HEK293T (cell line): ENCODE measurements around the gene RGMB.

Experiments
- CTCF ChIA-PET: fragments of 350-600 bp; formaldehyde crosslinking; extraction: SDS; loops from one replicate; lab custom pipeline; 2021; ENCODE audit warnings: antibody characterized with exemption, inconsistent platforms; lab: Yijun Ruan, JAX
- POLR2A ChIA-PET: fragments of 350-600 bp; formaldehyde crosslinking; extraction: SDS; loops from one replicate; lab custom pipeline; 2020; ENCODE audit warnings: antibody characterized with exemption, inconsistent platforms; lab: Yijun Ruan, JAX
- DNase-seq: peaks from one replicate; pipeline ENCODE4 v3.0.0; 2012; ENCODE audit warnings: mixed read lengths; ENCODE audit errors: extremely low spot score
- ARNT ChIP-seq: fragments of 450-650 bp; IDR thresholded peaks from 2 replicates; pipeline ENCODE4 v1.6.1; 2017; ENCODE audit warnings: mild to moderate bottlenecking
- BHLHE40 ChIP-seq: fragments of 450-650 bp; IDR thresholded peaks from 2 replicates; pipeline ENCODE4 v1.6.1; 2016; ENCODE audit warnings: mild to moderate bottlenecking, moderate library complexity, borderline replicate concordance
- CTBP1 ChIP-seq: fragments of 450-650 bp; IDR thresholded peaks from 2 replicates; pipeline ENCODE4 v1.6.1; 2016; ENCODE audit warnings: borderline replicate concordance
- ELF4 ChIP-seq: fragments of 450-650 bp; IDR thresholded peaks from 2 replicates; pipeline ENCODE4 v1.6.1; 2017; ENCODE audit warnings: antibody characterized with exemption
- FOXA1 ChIP-seq: fragments of 450-650 bp; IDR thresholded peaks from 2 replicates; pipeline ENCODE4 v1.6.1; 2016; ENCODE audit warnings: mild to moderate bottlenecking
- FOXK2 ChIP-seq: fragments of 450-650 bp; IDR thresholded peaks from 2 replicates; pipeline ENCODE4 v1.6.1; 2016; ENCODE audit warnings: mild to moderate bottlenecking
- FOXM1 ChIP-seq: fragments of 450-650 bp; IDR thresholded peaks from 2 replicates; pipeline ENCODE4 v1.6.1; 2017; ENCODE audit warnings: mild to moderate bottlenecking, borderline replicate concordance
- HDGF ChIP-seq: fragments of 450-650 bp; IDR thresholded peaks from 2 replicates; pipeline ENCODE4 v1.6.1; 2017; ENCODE audit warnings: antibody characterized with exemption, borderline replicate concordance
- L3MBTL2 ChIP-seq: fragments of 450-650 bp; conservative IDR thresholded peaks from 2 replicates; pipeline ENCODE4 v1.6.1; 2016; ENCODE audit warnings: mild to moderate bottlenecking
- LEF1 ChIP-seq: fragments of 450-650 bp; IDR thresholded peaks from 2 replicates; pipeline ENCODE4 v1.6.1; 2017; ENCODE audit warnings: mild to moderate bottlenecking, borderline replicate concordance
- NFRKB ChIP-seq: fragments of 450-650 bp; IDR thresholded peaks from 2 replicates; pipeline ENCODE4 v1.6.1; 2016; ENCODE audit warnings: mild to moderate bottlenecking, moderate library complexity
- SP1 ChIP-seq: fragments of 450-650 bp; IDR thresholded peaks from 2 replicates; pipeline ENCODE4 v1.6.1; 2017
- SUZ12 ChIP-seq: fragments of 450-650 bp; IDR thresholded peaks from 2 replicates; pipeline ENCODE4 v1.6.1; 2016; ENCODE audit warnings: mild to moderate bottlenecking
- TARDBP ChIP-seq: fragments of 450-650 bp; IDR thresholded peaks from 2 replicates; pipeline ENCODE4 v1.6.1; 2016
- ZNF384 ChIP-seq: fragments of 450-650 bp; IDR thresholded peaks from 2 replicates; pipeline ENCODE4 v1.6.1; 2016
- TF ChIP-seq, protein P1 (sequence below): fragments of 450-650 bp; IDR thresholded peaks from 2 replicates; pipeline ENCODE4 v1.6.1; 2016

RGMB gene

DNA sequence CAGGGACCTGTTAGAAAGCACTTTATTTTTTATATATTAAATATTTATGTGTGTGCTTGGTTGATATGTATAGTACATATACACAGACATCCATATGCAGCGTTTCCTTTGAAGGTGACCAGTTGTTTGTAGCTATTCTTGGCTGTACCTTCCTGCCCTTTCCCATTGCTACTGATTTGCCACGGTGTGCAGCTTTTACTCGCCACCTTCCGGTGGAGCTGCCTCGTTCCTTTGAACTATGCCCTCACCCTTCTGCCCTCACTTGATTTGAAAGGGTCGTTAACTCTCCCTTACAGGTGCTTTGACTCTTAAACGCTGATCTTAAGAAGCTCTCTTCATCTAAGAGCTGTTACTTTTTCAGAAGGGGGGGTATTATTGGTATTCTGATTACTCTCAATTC is 20.5 kb downstream of the RGMB start:
- POLR2A ChIA-PET = no interaction called here
- CTCF ChIA-PET = interaction anchor here (4.6 kb wide), 1 partner anchor 24 kb away, joined by 56 read pairs; no protein-coding TSS in a partner anchor
- no peak for DNase-seq
- TF ChIP-seq FOXK2 (no peak), SP1 (no peak), ELF4 (no peak), ZNF384 (no peak), TARDBP (no peak), SUZ12 (no peak), FOXM1 (no peak), L3MBTL2 (no peak), HDGF (no peak), BHLHE40 (no peak), NFRKB (no peak), CTBP1 (no peak), FOXA1 (no peak), ARNT (no peak), LEF1 (no peak)
- TF ChIP-seq, protein P1, sequence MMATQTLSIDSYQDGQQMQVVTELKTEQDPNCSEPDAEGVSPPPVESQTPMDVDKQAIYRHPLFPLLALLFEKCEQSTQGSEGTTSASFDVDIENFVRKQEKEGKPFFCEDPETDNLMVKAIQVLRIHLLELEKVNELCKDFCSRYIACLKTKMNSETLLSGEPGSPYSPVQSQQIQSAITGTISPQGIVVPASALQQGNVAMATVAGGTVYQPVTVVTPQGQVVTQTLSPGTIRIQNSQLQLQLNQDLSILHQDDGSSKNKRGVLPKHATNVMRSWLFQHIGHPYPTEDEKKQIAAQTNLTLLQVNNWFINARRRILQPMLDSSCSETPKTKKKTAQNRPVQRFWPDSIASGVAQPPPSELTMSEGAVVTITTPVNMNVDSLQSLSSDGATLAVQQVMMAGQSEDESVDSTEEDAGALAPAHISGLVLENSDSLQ = no peak

DNA sequence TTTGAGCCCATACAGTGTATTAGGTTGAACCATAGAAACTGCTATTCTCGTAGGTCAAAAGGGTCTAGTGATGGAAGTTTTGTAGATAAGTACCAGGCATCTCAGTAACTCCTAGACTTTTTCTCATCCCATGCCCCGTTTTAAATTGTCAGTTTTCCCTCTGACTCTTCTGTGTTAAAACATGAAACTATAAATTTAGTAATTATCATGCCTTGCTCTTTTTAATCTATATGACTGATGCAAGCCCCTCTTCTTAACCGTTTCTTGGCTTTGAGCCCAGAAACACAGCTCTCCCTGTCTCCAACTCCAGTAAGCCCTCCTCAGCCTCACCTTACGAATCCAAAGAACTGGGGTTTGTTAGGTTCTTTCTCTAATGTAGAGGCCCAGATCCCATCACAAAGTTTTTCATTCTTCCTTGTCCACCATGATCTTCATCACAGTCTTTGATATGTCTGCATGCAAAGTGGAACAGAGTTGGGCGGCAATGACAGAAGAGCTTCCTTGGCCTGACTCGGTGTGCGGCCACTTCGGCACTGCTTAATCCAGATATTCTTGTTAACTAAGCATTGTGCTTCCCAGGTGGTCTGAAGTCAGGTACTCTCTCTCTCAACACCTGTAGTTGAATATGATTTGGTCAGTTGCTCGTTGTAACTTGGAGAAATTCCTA is 21.1 kb downstream of the RGMB start:
- TF ChIP-seq BHLHE40 = no peak
- no peak for TF ChIP-seq FOXA1
- TF ChIP-seq FOXM1 = no peak
- no peak for TF ChIP-seq L3MBTL2
- TF ChIP-seq SP1 = no peak
- no peak for TF ChIP-seq ARNT
- no peak for TF ChIP-seq CTBP1
- no peak for TF ChIP-seq LEF1
- TF ChIP-seq HDGF = no peak
- no peak for TF ChIP-seq SUZ12
- no peak for TF ChIP-seq ELF4
- TF ChIP-seq, protein P1 = no peak
- no peak for TF ChIP-seq NFRKB
- TF ChIP-seq TARDBP = no peak
- no peak for TF ChIP-seq FOXK2
- CTCF ChIA-PET = interaction anchor here (0.6 to 4.6 kb wide), 3 partner anchors 17 to 759 kb away, joined by 3 to 56 read pairs (median 3); no protein-coding TSS in a partner anchor
- DNase-seq = no peak
- POLR2A ChIA-PET = no interaction called here

DNA sequence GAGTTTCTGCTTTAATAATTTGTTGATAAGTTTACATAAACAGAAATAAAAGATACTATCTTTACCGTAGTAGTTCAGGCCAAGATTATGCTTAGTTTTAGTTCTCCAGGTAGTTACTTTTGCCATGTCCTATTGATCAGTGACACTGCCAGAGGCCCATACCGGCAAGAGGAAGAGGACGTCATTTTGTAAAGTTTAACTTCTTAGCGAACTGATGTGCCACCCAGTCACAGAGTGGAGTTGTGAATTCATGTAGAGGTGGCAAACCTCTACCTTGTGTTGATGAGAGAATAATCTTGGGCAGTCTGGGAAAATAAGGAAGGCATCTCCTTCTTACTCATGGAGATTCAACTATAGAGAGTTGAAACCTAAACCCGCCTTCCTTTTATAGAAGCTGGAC is 21.8 kb downstream of the RGMB start:
- ChIA-PET POLR2A (interaction anchor here (0.6 to 1.8 kb wide), 3 partner anchors 18 to 26 kb away, joined by 3 to 7 read pairs (median 3); no protein-coding TSS in a partner anchor), CTCF (interaction anchor here (1.8 to 4.6 kb wide), 3 partner anchors 9 to 25 kb away, joined by 11 to 56 read pairs (median 11); no protein-coding TSS in a partner anchor)
- no peak for TF ChIP-seq CTBP1
- no peak for TF ChIP-seq FOXM1
- TF ChIP-seq ELF4 = no peak
- TF ChIP-seq TARDBP = no peak
- TF ChIP-seq SP1 = no peak
- TF ChIP-seq NFRKB = no peak
- TF ChIP-seq HDGF = no peak
- no peak for TF ChIP-seq FOXA1
- no peak for TF ChIP-seq BHLHE40
- TF ChIP-seq LEF1 = no peak
- TF ChIP-seq ARNT = no peak
- no peak for TF ChIP-seq L3MBTL2
- TF ChIP-seq, protein P1 = no peak
- TF ChIP-seq FOXK2 = no peak
- no peak for TF ChIP-seq ZNF384
- TF ChIP-seq SUZ12 = no peak
- DNase-seq = no peak

DNA sequence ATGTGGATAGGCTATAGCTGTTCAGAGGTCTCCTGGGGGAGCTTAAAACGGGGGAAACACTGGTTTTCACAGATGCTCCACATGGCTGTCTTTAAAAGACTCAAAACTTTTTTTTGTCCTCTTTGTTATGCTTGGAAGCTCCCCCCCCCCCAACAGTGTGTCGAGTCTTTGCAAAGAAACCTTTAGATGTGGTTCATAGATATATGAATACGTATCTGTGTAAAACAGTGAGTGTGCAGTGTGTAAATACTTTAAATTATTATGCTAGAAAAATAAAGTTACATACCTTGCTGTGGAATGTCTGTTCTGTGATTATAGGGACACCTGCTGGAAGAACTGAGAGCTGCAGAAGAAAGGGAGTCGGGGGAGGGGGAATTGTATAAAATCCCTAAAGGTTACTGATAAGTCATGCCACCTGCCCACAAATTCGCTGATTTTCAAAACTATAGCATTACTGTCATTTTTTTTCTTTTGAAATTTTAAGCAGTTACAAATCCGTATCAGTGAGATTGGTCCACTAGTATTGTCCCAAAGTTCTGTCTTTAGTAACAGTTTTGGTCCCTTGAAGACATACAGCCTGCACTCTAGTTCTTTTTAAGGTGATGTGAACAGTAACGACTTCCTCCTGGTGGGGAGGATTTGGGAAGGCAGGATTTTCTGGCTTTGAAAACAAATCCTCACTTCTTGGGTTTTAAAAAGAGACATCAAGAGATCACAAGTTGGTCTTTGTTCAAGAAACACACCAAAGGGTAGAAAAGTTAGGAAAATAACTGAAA is 22.9 kb downstream of the RGMB start:
- POLR2A ChIA-PET = interaction anchor here (1.0 to 1.8 kb wide), 2 partner anchors 22 to 27 kb away, joined by 3 to 7 read pairs; no protein-coding TSS in a partner anchor
- TF ChIP-seq HDGF (no peak), FOXK2 (no peak), TARDBP (no peak), ZNF384 (no peak), FOXM1 (no peak)
- DNase-seq = peak; percentile 58
- CTCF ChIA-PET = interaction anchor here (0.6 to 4.6 kb wide), 16 partner anchors 8 to 1707 kb away, joined by 3 to 56 read pairs (median 3); no protein-coding TSS in a partner anchor

DNA sequence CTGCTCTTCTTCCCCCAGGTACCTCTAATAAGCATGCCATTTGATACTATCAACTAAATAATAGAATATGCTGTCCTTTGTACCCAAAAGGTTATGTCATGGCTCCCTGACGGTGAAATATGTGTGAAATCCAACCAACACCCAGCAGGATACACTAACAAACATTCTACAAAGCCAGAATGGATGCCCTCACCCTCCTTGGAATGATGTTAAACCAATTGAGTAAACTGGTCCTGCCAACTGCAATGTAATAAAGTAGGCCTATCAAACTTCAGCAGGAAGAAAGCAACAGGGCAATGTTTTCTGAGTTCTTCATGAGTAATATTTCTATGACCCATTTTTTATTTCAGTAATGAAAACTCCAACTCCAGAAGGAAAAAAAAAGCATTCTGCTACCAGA is 24.9 kb downstream of the RGMB start:
- POLR2A ChIA-PET = no interaction called here
- no peak for DNase-seq
- no peak for TF ChIP-seq CTBP1
- no peak for TF ChIP-seq HDGF
- TF ChIP-seq FOXA1 = no peak
- TF ChIP-seq TARDBP = no peak
- no peak for TF ChIP-seq NFRKB
- TF ChIP-seq L3MBTL2 = no peak
- TF ChIP-seq FOXM1 = no peak
- TF ChIP-seq, protein P1 = no peak
- no peak for TF ChIP-seq SP1
- TF ChIP-seq FOXK2 = no peak
- no peak for TF ChIP-seq ELF4
- TF ChIP-seq LEF1 = no peak
- no peak for TF ChIP-seq SUZ12
- no peak for TF ChIP-seq ZNF384
- TF ChIP-seq ARNT = no peak
- no peak for TF ChIP-seq BHLHE40
- CTCF ChIA-PET = interaction anchor here (0.6 kb wide), 1 partner anchor 1763 kb away, joined by 3 read pairs; no protein-coding TSS in a partner anchor
